K562 (cell line): Measurements from ENCODE around the gene MPL. TPM values are rescaled to one million over a fixed set of nuclear protein-coding genes. Genes with fewer than 3 reads are reported as not detected.

Source experiments
- CREB3 ChIP-seq: fragments of 450-650 bp; conservative IDR thresholded peaks from 2 replicates; pipeline ENCODE4 v1.6.1; 2016; ENCODE audit warnings: missing genetic modification characterization, low read depth, mild to moderate bottlenecking, missing compliant biosample characterization, moderate library complexity
- FUS ChIP-seq: fragments of 200-400 bp; formaldehyde crosslinking; optimal IDR thresholded peaks from 2 replicates; pipeline ENCODE3; 2017; ENCODE audit warnings: low read depth, low read length
- GABPB1 ChIP-seq: sonication (generic); formaldehyde crosslinking; IDR thresholded peaks from 2 replicates; pipeline ENCODE4 v1.8.0; 2022; ENCODE audit warnings: mild to moderate bottlenecking, missing genetic modification reagents
- HIVEP1 ChIP-seq: fragments of 250-450 bp; sonication (Bioruptor Pico); IDR thresholded peaks from 2 replicates; pipeline ENCODE4 v1.4.0; 2020; ENCODE audit warnings: mild to moderate bottlenecking
- JUND ChIP-seq, 2 experiments: IDR thresholded peaks; 2 replicates in 1 of 2; 3 replicates in 1 of 2; pipeline ENCODE4 v1.6.1; 2011; ENCODE audit warnings: borderline replicate concordance in 2 of 2, low read depth in 2 of 2, low read length in 2 of 2, improper control_type of control experiment in 1 of 2, missing biosample characterization in 1 of 2, missing genetic modification characterization in 1 of 2, missing genetic modification reagents in 1 of 2
- MAFF ChIP-seq: IDR thresholded peaks from 2 replicates; pipeline ENCODE4 v1.6.1; 2012; ENCODE audit warnings: low read length, improper control_type of control experiment
- MAFG ChIP-seq: fragments of 450-650 bp; conservative IDR thresholded peaks from 2 replicates; pipeline ENCODE4 v1.6.1; 2016; ENCODE audit warnings: missing genetic modification characterization, missing compliant biosample characterization
- MIER1 ChIP-seq: fragments of 450-650 bp; IDR thresholded peaks from 2 replicates; pipeline ENCODE4 v1.6.1; 2016; ENCODE audit warnings: antibody characterized with exemption, mild to moderate bottlenecking, low read depth
- POLR2B ChIP-seq: fragments of 450-650 bp; IDR thresholded peaks from 2 replicates; pipeline ENCODE4 v1.6.1; 2018; ENCODE audit warnings: low read depth; ENCODE audit not compliant: partially characterized antibody
- REST ChIP-seq, 2 experiments: fragments of 450-650 bp; formaldehyde crosslinking in 1 of 2; IDR thresholded peaks; 2 replicates each; pipeline versions ENCODE4 v1.4.0 to v1.6.1; 2014 to 2020; ENCODE audit warnings: mild to moderate bottlenecking in 2 of 2, borderline replicate concordance in 1 of 2, low read depth in 1 of 2
- TAF1 ChIP-seq: IDR thresholded peaks from 2 replicates; pipeline ENCODE4 v1.6.1; 2011; ENCODE audit warnings: mild to moderate bottlenecking, low read length, moderate library complexity; ENCODE audit not compliant: insufficient read depth, control insufficient read depth, severe bottlenecking; ENCODE audit errors: extremely low read depth
- TAF7 ChIP-seq: fragments of 450-650 bp; IDR thresholded peaks from 2 replicates; pipeline ENCODE4 v1.6.1; 2016; ENCODE audit warnings: missing genetic modification characterization, missing compliant biosample characterization
- USF2 ChIP-seq: sonication (generic); formaldehyde crosslinking; IDR thresholded peaks from 2 replicates; pipeline ENCODE4 v1.5.0; 2020; ENCODE audit warnings: missing genetic modification reagents
- ZNF140 ChIP-seq: fragments of 250-450 bp; sonication (Bioruptor Pico); IDR thresholded peaks from 2 replicates; pipeline ENCODE4 v1.8.0; 2021; ENCODE audit warnings: moderate library complexity, mild to moderate bottlenecking, inconsistent platforms
- ZNF24 ChIP-seq: fragments of 450-650 bp; IDR thresholded peaks from 2 replicates; pipeline ENCODE4 v1.6.1; 2016
- polyA plus RNA-seq, 8 experiments: library from polyadenylated mRNA; depleted of rRNA in 4 of 8; stranded (reverse) in 5 of 8; unstranded in 3 of 8; fragments of >200 nt; fragmentation: Nextera tagmentation in 2 of 8; fragmentation: Illumina TruSeq in 1 of 8; extraction: Ambion mirVana in 2 of 8; extraction: Trizol in 1 of 8; gene quantifications; 2 replicates each; pipeline versions ENCODE4 v1.2.1 to v1.2.3, GENCODE V29; 2011 to 2014; ENCODE audit warnings: inconsistent platforms in 1 of 8, missing spikeins in 1 of 8
- total RNA-seq, 7 experiments: library from RNA; depleted of rRNA in 6 of 7; stranded (reverse); fragments of >200 nt in 6 of 7; fragmentation: Illumina TruSeq in 2 of 7; extraction: Trizol in 2 of 7; gene quantifications; 2 replicates each; pipeline versions ENCODE4 v1.2.1 to v1.2.3, GENCODE V29; 2011 to 2021; ENCODE audit warnings: low replicate concordance in 1 of 7

The MPL gene
- total and polyA plus RNA-seq, 9 of the 15 experiments (the other 6 are each of a cell fraction or from before 2014, with no cell fraction given) = not detected

- no peak for TF ChIP-seq FUS
- no peak for TF ChIP-seq ZNF140 (CRISPR knock-in tag)
- no peak for TF ChIP-seq USF2
- TF ChIP-seq TAF1 = peak; percentile 60
- peak; percentile 22; the same call in 1 of the 2 replicates for TF ChIP-seq REST (IDR thresholded peaks at IDR 0.05; ENCODE audit: borderline replicate concordance)
- no peak for TF ChIP-seq REST (CRISPR knock-in tag; IDR thresholded peaks at IDR 0.05; ENCODE audit: low read depth)
- peak; percentile 51 for TF ChIP-seq MAFG (tag)
- no peak for TF ChIP-seq HIVEP1 (CRISPR knock-in tag)
- 0 out of 2 replicates have a peak, but pooled peaks have one; percentile 64 for TF ChIP-seq CREB3 (tag)
- peak; percentile 96 for TF ChIP-seq JUND (IDR thresholded peaks at IDR 0.05; ENCODE audit: borderline replicate concordance, low read depth, low read length)
- peak; percentile 91; the same call in 2 of the 3 replicates for TF ChIP-seq JUND (tag; IDR thresholded peaks at IDR 0.05; ENCODE audit: borderline replicate concordance, low read depth, low read length)
- TF ChIP-seq MAFF = peak; percentile 46; the same call in 1 of the 2 replicates
- peak; percentile 97 for TF ChIP-seq ZNF24
- no peak for TF ChIP-seq MIER1
- peak; percentile 64; the same call in 1 of the 2 replicates for TF ChIP-seq TAF7 (tag)
- TF ChIP-seq POLR2B = peak; percentile 55
- TF ChIP-seq GABPB1 (CRISPR knock-in tag) = peak; percentile 49; the same call in 1 of the 2 replicates
Measured at GRCh38 chr1:43329995-43330751, 7.4 kb upstream of the MPL start (continued).
